SK-N-SH treated with all-trans-retinoic acid at 6 μM for 48 hours (cell line): Measurements from ENCODE around the gene TGIF2.

Source experiments
- ATAC-seq: fragments of 200-7000 bp; cut with Tn5 transposase; 3 replicates; pipeline ENCODE4 v1.9.1; 2020; ENCODE audit warnings: mild to moderate bottlenecking, moderate library complexity
- ARNTL ChIP-seq: fragments of 450-650 bp; formaldehyde crosslinking; IDR thresholded peaks from 2 replicates; pipeline ENCODE4 v1.5.0; 2020; ENCODE audit warnings: low read depth, mild to moderate bottlenecking, moderate library complexity, borderline replicate concordance
- BACH2 ChIP-seq: fragments of 250-450 bp; sonication (Bioruptor Pico); IDR thresholded peaks from 2 replicates; pipeline ENCODE4 v1.9.0; 2021; ENCODE audit warnings: mild to moderate bottlenecking, borderline replicate concordance
- CSDC2 ChIP-seq: fragments of 250-450 bp; sonication (Bioruptor Pico); IDR thresholded peaks from 2 replicates; pipeline ENCODE4 v1.5.0; 2020; ENCODE audit warnings: mild to moderate bottlenecking, moderate library complexity
- ESRRG ChIP-seq: fragments of 250-450 bp; sonication (Bioruptor Pico); IDR thresholded peaks from 2 replicates; pipeline ENCODE4 v1.6.1; 2021; ENCODE audit warnings: mild to moderate bottlenecking
- ISL1 ChIP-seq: fragments of 250-450 bp; sonication (Bioruptor Pico); IDR thresholded peaks from 2 replicates; pipeline ENCODE4 v2.1.2; 2022; ENCODE audit warnings: mild to moderate bottlenecking, moderate library complexity
- OSR1 ChIP-seq: fragments of 250-450 bp; sonication (Bioruptor Pico); IDR thresholded peaks from 2 replicates; pipeline ENCODE4 v1.8.0; 2022; ENCODE audit warnings: moderate library complexity, mild to moderate bottlenecking, inconsistent platforms
- PATZ1 ChIP-seq: fragments of 250-450 bp; sonication (Bioruptor Pico); IDR thresholded peaks from 2 replicates; pipeline ENCODE4 v1.8.0; 2020; ENCODE audit warnings: mild to moderate bottlenecking, moderate library complexity, borderline replicate concordance
- PPARA ChIP-seq: fragments of 250-450 bp; sonication (Bioruptor Pico); IDR thresholded peaks from 2 replicates; pipeline ENCODE4 v1.5.0; 2020; ENCODE audit warnings: mild to moderate bottlenecking, borderline replicate concordance
- RARB ChIP-seq: fragments of 250-450 bp; sonication (Bioruptor Pico); IDR thresholded peaks from 2 replicates; pipeline ENCODE4 v1.8.0; 2021; ENCODE audit warnings: mild to moderate bottlenecking, moderate library complexity
- SNAI2 ChIP-seq: fragments of 250-450 bp; sonication (Bioruptor Pico); IDR thresholded peaks from 2 replicates; pipeline ENCODE4 v1.5.0; 2020; ENCODE audit warnings: mild to moderate bottlenecking, moderate library complexity
- TCF4 ChIP-seq: fragments of 250-450 bp; sonication (Bioruptor Pico); IDR thresholded peaks from 2 replicates; pipeline ENCODE4 v1.8.0; 2021; ENCODE audit warnings: mild to moderate bottlenecking, moderate library complexity, borderline replicate concordance
- TOX ChIP-seq: fragments of 250-450 bp; sonication (Bioruptor Pico); IDR thresholded peaks from 2 replicates; pipeline ENCODE4 v1.8.0; 2021; ENCODE audit warnings: mild to moderate bottlenecking, moderate library complexity, borderline replicate concordance
- TSHZ2 ChIP-seq: fragments of 250-450 bp; sonication (Bioruptor Pico); IDR thresholded peaks from 2 replicates; pipeline ENCODE4 v1.5.0; 2020; ENCODE audit warnings: mild to moderate bottlenecking, moderate library complexity
- ZC3H10 ChIP-seq: fragments of 250-450 bp; sonication (Bioruptor Pico); IDR thresholded peaks from 2 replicates; pipeline ENCODE4 v1.5.1; 2021; ENCODE audit warnings: mild to moderate bottlenecking, moderate library complexity
- ZFP3 ChIP-seq: fragments of 250-450 bp; sonication (Bioruptor Pico); IDR thresholded peaks from 2 replicates; pipeline ENCODE4 v1.5.0; 2020; ENCODE audit warnings: mild to moderate bottlenecking, moderate library complexity
- ZNF565 ChIP-seq: fragments of 450-650 bp; formaldehyde crosslinking; conservative IDR thresholded peaks from 2 replicates; pipeline ENCODE4 v1.5.0; 2020; ENCODE audit warnings: low read depth, mild to moderate bottlenecking, moderate library complexity
- ZNF70 ChIP-seq: fragments of 450-650 bp; formaldehyde crosslinking; IDR thresholded peaks from 2 replicates; pipeline ENCODE4 v1.5.0; 2020; ENCODE audit warnings: mild to moderate bottlenecking, moderate library complexity
- ZNF8 ChIP-seq: fragments of 450-650 bp; formaldehyde crosslinking; IDR thresholded peaks from 2 replicates; pipeline ENCODE4 v1.5.0; 2020; ENCODE audit warnings: mild to moderate bottlenecking, moderate library complexity
- TF ChIP-seq, protein P1 (sequence below): fragments of 250-450 bp; sonication (Bioruptor Pico); IDR thresholded peaks from 2 replicates; pipeline ENCODE4 v1.5.1; 2021; ENCODE audit warnings: mild to moderate bottlenecking, moderate library complexity
- TF ChIP-seq, protein P2 (sequence below): fragments of 250-450 bp; sonication (Bioruptor Pico); IDR thresholded peaks from 2 replicates; pipeline ENCODE4 v1.8.0; 2021; ENCODE audit warnings: low read depth, mild to moderate bottlenecking, moderate library complexity, borderline replicate concordance

Gene TGIF2

DNA sequence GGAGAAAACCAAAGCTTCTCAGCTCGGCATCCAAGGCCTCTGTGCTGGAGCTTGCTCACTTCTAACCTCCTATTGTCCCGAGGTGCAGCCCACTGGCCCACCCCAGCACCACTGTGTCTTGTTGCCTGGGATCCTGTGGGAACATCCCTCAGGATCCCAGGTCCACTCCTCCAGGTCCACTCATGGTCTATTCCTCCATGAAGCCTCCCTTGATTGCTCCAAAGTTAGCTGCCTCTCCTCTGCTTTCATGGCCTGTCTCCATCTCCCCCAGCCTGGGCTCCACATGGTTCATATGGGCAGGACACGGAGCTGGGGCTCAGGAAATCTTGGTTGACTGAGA lies 58.7 kb downstream of the TGIF2 start (continued):
- TF ChIP-seq, protein P1, sequence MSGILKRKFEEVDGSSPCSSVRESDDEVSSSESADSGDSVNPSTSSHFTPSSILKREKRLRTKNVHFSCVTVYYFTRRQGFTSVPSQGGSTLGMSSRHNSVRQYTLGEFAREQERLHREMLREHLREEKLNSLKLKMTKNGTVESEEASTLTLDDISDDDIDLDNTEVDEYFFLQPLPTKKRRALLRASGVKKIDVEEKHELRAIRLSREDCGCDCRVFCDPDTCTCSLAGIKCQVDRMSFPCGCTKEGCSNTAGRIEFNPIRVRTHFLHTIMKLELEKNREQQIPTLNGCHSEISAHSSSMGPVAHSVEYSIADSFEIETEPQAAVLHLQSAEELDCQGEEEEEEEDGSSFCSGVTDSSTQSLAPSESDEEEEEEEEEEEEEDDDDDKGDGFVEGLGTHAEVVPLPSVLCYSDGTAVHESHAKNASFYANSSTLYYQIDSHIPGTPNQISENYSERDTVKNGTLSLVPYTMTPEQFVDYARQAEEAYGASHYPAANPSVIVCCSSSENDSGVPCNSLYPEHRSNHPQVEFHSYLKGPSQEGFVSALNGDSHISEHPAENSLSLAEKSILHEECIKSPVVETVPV (CRISPR knock-in tag) = no peak
- TF ChIP-seq ZFP3 (CRISPR knock-in tag) = no peak
- TF ChIP-seq, all 23 proteins: peak for 0

DNA sequence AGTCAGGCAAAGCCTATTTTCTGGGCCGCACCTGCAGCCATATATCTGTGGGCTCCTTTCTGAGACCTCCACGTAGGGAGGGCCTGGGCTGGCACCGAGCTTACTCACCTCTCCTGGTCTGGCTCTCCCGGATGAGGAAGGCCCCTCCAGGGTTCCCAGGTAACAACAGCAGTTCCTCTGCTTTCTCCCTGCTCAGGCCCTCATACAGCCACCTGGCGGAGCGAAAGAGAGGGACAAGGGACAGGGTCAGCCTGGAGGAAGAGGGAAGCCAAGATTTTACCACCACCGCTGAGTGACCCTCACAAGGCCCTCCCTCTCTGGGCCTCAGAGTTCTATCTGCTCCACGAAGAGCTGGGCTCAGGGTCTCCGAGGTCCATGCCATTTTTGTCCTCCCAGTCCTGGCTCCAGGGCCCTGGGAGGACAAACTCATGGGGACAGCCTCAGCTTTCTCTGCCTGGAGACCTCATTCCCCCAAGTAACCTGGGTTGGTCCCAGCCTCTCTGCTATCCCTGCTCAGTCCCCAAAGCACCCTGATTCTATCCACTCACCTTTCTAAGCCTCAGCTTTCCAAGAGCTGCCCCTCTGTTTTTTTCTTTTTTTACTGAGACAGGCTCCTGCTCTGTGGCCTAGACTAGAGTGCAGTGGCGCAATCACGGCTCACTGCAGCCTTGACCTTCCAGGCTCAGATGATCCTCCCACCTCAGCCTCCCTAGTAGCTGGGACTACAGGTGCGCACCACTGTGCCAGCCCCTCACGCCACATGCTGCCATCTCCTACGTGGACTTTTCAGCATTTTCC lies 59.3 kb downstream of the TGIF2 start:
- TF ChIP-seq ZNF565 (no peak), PATZ1 (CRISPR knock-in tag) (no peak), ZC3H10 (CRISPR knock-in tag) (no peak), ISL1 (CRISPR knock-in tag) (no peak), CSDC2 (CRISPR knock-in tag) (no peak), ESRRG (no peak), OSR1 (CRISPR knock-in tag) (no peak), SNAI2 (no peak), ZFP3 (CRISPR knock-in tag) (no peak)
- TF ChIP-seq, protein P2, sequence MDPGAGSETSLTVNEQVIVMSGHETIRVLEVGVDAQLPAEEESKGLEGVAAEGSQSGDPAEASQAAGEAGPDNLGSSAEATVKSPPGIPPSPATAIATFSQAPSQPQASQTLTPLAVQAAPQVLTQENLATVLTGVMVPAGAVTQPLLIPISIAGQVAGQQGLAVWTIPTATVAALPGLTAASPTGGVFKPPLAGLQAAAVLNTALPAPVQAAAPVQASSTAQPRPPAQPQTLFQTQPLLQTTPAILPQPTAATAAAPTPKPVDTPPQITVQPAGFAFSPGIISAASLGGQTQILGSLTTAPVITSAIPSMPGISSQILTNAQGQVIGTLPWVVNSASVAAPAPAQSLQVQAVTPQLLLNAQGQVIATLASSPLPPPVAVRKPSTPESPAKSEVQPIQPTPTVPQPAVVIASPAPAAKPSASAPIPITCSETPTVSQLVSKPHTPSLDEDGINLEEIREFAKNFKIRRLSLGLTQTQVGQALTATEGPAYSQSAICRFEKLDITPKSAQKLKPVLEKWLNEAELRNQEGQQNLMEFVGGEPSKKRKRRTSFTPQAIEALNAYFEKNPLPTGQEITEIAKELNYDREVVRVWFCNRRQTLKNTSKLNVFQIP = no peak
- ATAC-seq = no peak

DNA sequence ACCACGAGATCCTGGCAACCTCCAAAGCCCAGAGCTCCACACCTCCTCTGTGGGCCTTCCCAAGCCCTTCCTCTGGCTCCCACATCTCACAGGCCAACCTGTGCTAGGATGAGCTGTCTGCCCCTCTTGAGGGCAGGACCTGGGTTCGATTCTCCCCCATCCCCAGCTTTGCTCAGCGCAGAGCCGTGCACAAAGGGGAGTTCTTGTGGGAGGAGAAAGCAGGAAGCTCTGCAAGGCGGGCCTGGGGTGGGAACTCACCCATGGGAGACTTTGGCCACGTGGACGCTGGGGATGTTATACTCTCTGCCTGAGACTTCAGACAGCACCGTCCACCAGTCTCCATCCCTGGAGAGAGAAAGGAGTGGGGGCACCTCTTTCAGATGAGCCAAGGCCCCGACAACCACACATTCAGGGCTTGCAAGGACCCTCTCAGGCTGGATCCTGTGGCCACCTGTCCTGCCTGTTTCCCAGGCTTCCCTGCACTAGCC lies 59.9 kb downstream of the TGIF2 start:
- TF ChIP-seq, protein P2 = no peak
- TF ChIP-seq BACH2 (CRISPR knock-in tag) = no peak
- TF ChIP-seq OSR1 (CRISPR knock-in tag) = no peak
- TF ChIP-seq ISL1 (CRISPR knock-in tag) = no peak
- no peak for TF ChIP-seq PPARA
- no peak for TF ChIP-seq PATZ1 (CRISPR knock-in tag)
- TF ChIP-seq TSHZ2 (CRISPR knock-in tag) = no peak
- TF ChIP-seq, protein P1 (CRISPR knock-in tag) = no peak
- no peak for TF ChIP-seq ZNF70 (CRISPR knock-in tag)
- TF ChIP-seq RARB = no peak
- TF ChIP-seq ARNTL (CRISPR knock-in tag) = no peak
- TF ChIP-seq TOX (CRISPR knock-in tag) = no peak
- TF ChIP-seq ZNF8 (CRISPR knock-in tag) = no peak
- no peak for TF ChIP-seq TCF4 (CRISPR knock-in tag)
- TF ChIP-seq ZNF565 = no peak
- TF ChIP-seq, all 23 proteins: peak for 0
- ATAC-seq = no peak
